BJ (cell line): ENCODE measurements around the gene ZC3H12D. TPM values are rescaled to one million over a fixed set of nuclear protein-coding genes. Genes with fewer than 3 reads are reported as not detected.

Experiments
- CTCF ChIA-PET: fragments of 350-600 bp; formaldehyde crosslinking; extraction: SDS; loops from one replicate; lab custom pipeline; 2021; ENCODE audit warnings: antibody characterized with exemption, inconsistent platforms; lab: Yijun Ruan, JAX
- POLR2A ChIA-PET: fragments of 300-600 bp; sonication (Branson Sonifier 250); formaldehyde crosslinking; extraction: SDS; loops from one replicate; lab custom pipeline; 2021; ENCODE audit warnings: antibody characterized with exemption; lab: Charles Lee
- DNase-seq: peaks from one replicate; pipeline ENCODE4 v3.0.0-alpha.2; 2011; ENCODE audit warnings: low read depth
- H3K27me3 ChIP-seq: 2 replicates; pipeline ENCODE4 v1.6.0; 2011; ENCODE audit warnings: low read length; ENCODE audit not compliant: control insufficient read depth, insufficient read depth
- H3K36me3 ChIP-seq: 2 replicates; pipeline ENCODE4 v1.5.1; 2011; ENCODE audit warnings: low read length; ENCODE audit not compliant: control insufficient read depth, insufficient read depth
- H3K4me3 ChIP-seq: 2 replicates; pipeline ENCODE4 v1.5.1; 2011; ENCODE audit warnings: low read depth, mild to moderate bottlenecking, control low read depth, low read length
- CTCF ChIP-seq: IDR thresholded peaks from 2 replicates; pipeline ENCODE4 v1.5.1; 2011; ENCODE audit warnings: low read depth, mild to moderate bottlenecking, control low read depth, inconsistent platforms, low read length, moderate library complexity; ENCODE audit not compliant: insufficient read depth
- polyA plus RNA-seq: library from polyadenylated mRNA; depleted of rRNA; stranded (reverse); fragments of >200 nt; gene quantifications from 2 replicates; pipeline ENCODE4 v1.2.3, GENCODE V29; 2011; rRNA removed
- small RNA-seq: library from RNA; depleted of rRNA; stranded (forward); fragments of <200 nt; gene quantifications from one replicate; pipeline ENCODE3, GENCODE V24; 2012; ENCODE audit warnings: low replicate concordance, low read depth; ENCODE audit not compliant: insufficient read length

Gene ZC3H12D
- polyA plus RNA-seq, 1 experiment, result 0.04 TPM

GRCh38 chr6:149403534-149403933 is 81.3 kb downstream of the ZC3H12D start:
- no peak for TF ChIP-seq CTCF
- Histone ChIP-seq H3K27me3 (no peaks in the 10 kb centered on the region), H3K4me3 (no peak overlapping the region), H3K36me3 (peaks cover 7% of the 10 kb centered on the region)
- ChIA-PET POLR2A (no interaction called here), CTCF (interaction anchor here (0.7 kb wide), 1 partner anchor 17 kb away, joined by 3 read pairs; no protein-coding TSS in a partner anchor)
- DNase-seq, result no peak

GRCh38 chr6:149400050-149400449 is 84.8 kb downstream of the ZC3H12D start, which contains the start of gene SUMO4:
Gene SUMO4 (plus strand): TSS chr6:149400262. CDS start chr6:149400392, 130 bp downstream.
- DNase-seq, result no peak
- POLR2A ChIA-PET, result no interaction called here
- CTCF ChIA-PET, result no interaction called here
- no peaks in the 10 kb centered on the region for H3K27me3 ChIP-seq
- TF ChIP-seq CTCF, result no peak
- H3K36me3 ChIP-seq, result peaks cover 7% of the 10 kb centered on the region
- H3K4me3 ChIP-seq, result no peak within 1 kb of the TSS

GRCh38 chr6:149397384-149397783 is 87.4 kb downstream of the ZC3H12D start:
- Histone ChIP-seq H3K27me3 (no peaks in the 10 kb centered on the region), H3K36me3 (peaks cover 5% of the 10 kb centered on the region), H3K4me3 (no peak overlapping the region)
- DNase-seq, result no peak
- ChIA-PET POLR2A (interaction anchor here (0.8 kb wide), 1 partner anchor 28 kb away, joined by 4 read pairs; no protein-coding TSS in a partner anchor), CTCF (interaction anchor here (0.6 kb wide), 1 partner anchor 437 kb away, joined by 5 read pairs; no protein-coding TSS in a partner anchor)
- TF ChIP-seq CTCF, result no peak

Small RNA genes lying within 50 kb of the gene (small RNA-seq; reads per million reads assigned to genes)
- gene RNU7-3P, result not detected

Other genes starting within 250 kb of the ZC3H12D start
- gene TAB2, start 167.3 kb downstream of the ZC3H12D start, polyA plus RNA-seq, result 23.9 and 41.0 TPM in 2 replicates
- 0.23 TPM in 1 of 2 replicates, not detected in the other for gene SUMO4, start 84.8 kb downstream of the ZC3H12D start, polyA plus RNA-seq
- 2.6 and 7.4 TPM in 2 replicates for gene PPIL4, start 61.0 kb upstream of the ZC3H12D start, polyA plus RNA-seq
- gene GINM1, start 81.4 kb upstream of the ZC3H12D start, polyA plus RNA-seq, result 38.0 and 52.7 TPM in 2 replicates
- 15.6 and 26.9 TPM in 2 replicates for gene KATNA1, start 163.7 kb upstream of the ZC3H12D start, polyA plus RNA-seq
- 12.4 and 16.7 TPM in 2 replicates for gene LATS1, start 233.1 kb upstream of the ZC3H12D start, polyA plus RNA-seq